ENCODE results near the gene PABPN1L.

GRCh38 chr16:88850531-88851199 lies 15.8 kb downstream of the PABPN1L start:
- TF ChIP-seq EZH2 (IDR thresholded peaks at IDR 0.05; ENCODE audit: insufficient read depth, low read length) (no peak), CTCF (IDR thresholded peaks at IDR 0.05; ENCODE audit: insufficient read depth, low read depth, low read length) (no peak)

Measured in astrocyte (in vitro differentiated cells and primary cell).